AG04450 (cell line): Measurements from ENCODE around the gene ADGRD1. TPM values are rescaled to one million over a fixed set of nuclear protein-coding genes. Genes with fewer than 3 reads are reported as not detected.

Source experiments
- CTCF ChIA-PET: fragments of 300-600, 350-600 bp; formaldehyde crosslinking; extraction: SDS; loops from one replicate; lab custom pipeline; 2022; ENCODE audit warnings: antibody characterized with exemption, inconsistent platforms; lab: Charles Lee
- POLR2A ChIA-PET: fragments of 350-600 bp; formaldehyde crosslinking; extraction: SDS; loops from one replicate; lab custom pipeline; 2021; ENCODE audit warnings: antibody characterized with exemption, inconsistent platforms; lab: Yijun Ruan, JAX
- DNase-seq: peaks from one replicate; pipeline ENCODE4 v3.0.0-alpha.2; 2011; ENCODE audit warnings: low read depth, low spot score
- H3K27ac ChIP-seq: one replicate; pipeline ENCODE4 v1.5.1; 2012; ENCODE audit warnings: low read depth, low read length, control low read depth
- H3K27me3 ChIP-seq: one replicate; pipeline ENCODE4 v1.6.0; 2012; ENCODE audit warnings: low read length; ENCODE audit not compliant: control insufficient read depth, insufficient read depth
- H3K4me3 ChIP-seq: 2 replicates; pipeline ENCODE4 v1.5.1; 2011; ENCODE audit warnings: mild to moderate bottlenecking, low read depth, low read length, control low read depth
- H3K9me3 ChIP-seq: 2 replicates; pipeline ENCODE4 v1.5.1; 2012; ENCODE audit warnings: low read length; ENCODE audit not compliant: control insufficient read depth, insufficient read depth
- CTCF ChIP-seq: IDR thresholded peaks from 2 replicates; pipeline ENCODE4 v1.5.1; 2011; ENCODE audit warnings: low read depth, low read length, control low read depth, inconsistent platforms
- polyA plus RNA-seq: library from polyadenylated mRNA; depleted of rRNA; stranded (reverse); fragments of >200 nt; gene quantifications from 2 replicates; pipeline ENCODE4 v1.2.3, GENCODE V29; 2011

Gene ADGRD1
- polyA plus RNA-seq, 1 experiment: 0.05 TPM

- ChIA-PET POLR2A (no interaction called here), CTCF (no interaction called here)
- no peak for TF ChIP-seq CTCF
- no peak for DNase-seq
- Histone ChIP-seq H3K4me3 (no peak overlapping the region), H3K27ac (no peak overlapping the region), H3K9me3 (peaks cover 57% of the 10 kb centered on the region), H3K27me3 (no peaks in the 10 kb centered on the region)
Measured at GRCh38 chr12:131003036-131003715, 49.5 kb downstream of the ADGRD1 start.

- Histone ChIP-seq H3K4me3 (no peak overlapping the region), H3K9me3 (peaks cover 62% of the 10 kb centered on the region), H3K27ac (no peak overlapping the region), H3K27me3 (no peaks in the 10 kb centered on the region)
- ChIA-PET POLR2A (no interaction called here), CTCF (no interaction called here)
- TF ChIP-seq CTCF: no peak
- no peak for DNase-seq
Measured at GRCh38 chr12:131003716-131004045, 50.0 kb downstream of the ADGRD1 start.

GRCh38 chr12:131004166-131004565 is 50.5 kb downstream of the ADGRD1 start:
- no peak for TF ChIP-seq CTCF
- no peaks in the 10 kb centered on the region for H3K27me3 ChIP-seq
- H3K9me3 ChIP-seq: peaks cover 67% of the 10 kb centered on the region
- no peak for DNase-seq
- POLR2A ChIA-PET: no interaction called here
- H3K27ac ChIP-seq: no peak overlapping the region
- no peak overlapping the region for H3K4me3 ChIP-seq
- CTCF ChIA-PET: no interaction called here

- peaks cover 70% of the 10 kb centered on the region for H3K9me3 ChIP-seq
- no peak overlapping the region for H3K27ac ChIP-seq
- no peak for DNase-seq
- no peak overlapping the region for H3K4me3 ChIP-seq
- ChIA-PET CTCF (no interaction called here), POLR2A (no interaction called here)
- TF ChIP-seq CTCF: no peak
- no peaks in the 10 kb centered on the region for H3K27me3 ChIP-seq
Measured at GRCh38 chr12:131005161-131006035, 51.7 kb downstream of the ADGRD1 start.
